DOHH2 (cell line): ENCODE results near the gene TNFRSF11A.
A peak's percentile ranks its signal among the peaks of the same experiment; 100 is the strongest.

ENCODE experiments used
- H3F3A ChIP-seq: fragments of 200-600 bp; sonication (generic), shearing (Covaris generic); 2 replicates; pipeline ENCODE4 v1.6.0; 2016; ENCODE audit warnings: antibody characterized with exemption, mild to moderate bottlenecking; ENCODE audit not compliant: control insufficient read depth, insufficient read depth
- H3K27ac ChIP-seq: fragments of 200-600 bp; sonication (generic); 2 replicates; pipeline ENCODE4 v1.5.1; 2014; ENCODE audit warnings: low read depth, mild to moderate bottlenecking, low read length, moderate library complexity
- H3K27me3 ChIP-seq: fragments of 200-600 bp; sonication (generic); 2 replicates; pipeline ENCODE4 v1.6.1; 2014; ENCODE audit warnings: mild to moderate bottlenecking, low read length, mixed read lengths; ENCODE audit not compliant: control insufficient read depth
- H3K36me3 ChIP-seq: fragments of 200-600 bp; sonication (generic); 2 replicates; pipeline ENCODE4 v1.6.1; 2014; ENCODE audit warnings: mild to moderate bottlenecking, low read length, moderate library complexity, mixed read lengths; ENCODE audit not compliant: control insufficient read depth
- H3K4me1 ChIP-seq: fragments of 200-600 bp; sonication (generic); 2 replicates; pipeline ENCODE4 v1.6.1; 2014; ENCODE audit warnings: mild to moderate bottlenecking, low read length, mixed read lengths; ENCODE audit not compliant: control insufficient read depth
- H3K4me2 ChIP-seq: fragments of 200-600 bp; sonication (generic); 2 replicates; pipeline ENCODE4 v1.6.0; 2014; ENCODE audit warnings: mild to moderate bottlenecking, low read length, moderate library complexity
- H3K4me3 ChIP-seq: fragments of 200-600 bp; sonication (generic); 2 replicates; pipeline ENCODE4 v1.5.1; 2014; ENCODE audit warnings: mild to moderate bottlenecking, low read length, mixed read lengths
- H3K79me2 ChIP-seq: fragments of 200-600 bp; sonication (generic); 2 replicates; pipeline ENCODE4 v1.6.1; 2014; ENCODE audit warnings: mild to moderate bottlenecking, low read length, mixed read lengths; ENCODE audit not compliant: control insufficient read depth
- H3K9me2 ChIP-seq: fragments of 200-600 bp; sonication (generic); replicated peaks from 2 replicates; pipeline ENCODE4 v1.6.1; 2014; ENCODE audit warnings: mild to moderate bottlenecking, low read length, mixed read lengths; ENCODE audit not compliant: control insufficient read depth
- H3K9me3 ChIP-seq: fragments of 200-600 bp; sonication (generic); 2 replicates; pipeline ENCODE4 v1.6.1; 2014; ENCODE audit warnings: antibody characterized with exemption, low read length, mixed read lengths; ENCODE audit not compliant: control insufficient read depth, insufficient read depth
- H4K20me1 ChIP-seq: fragments of 200-600 bp; sonication (generic); 2 replicates; pipeline ENCODE4 v1.6.0; 2014; ENCODE audit warnings: low read depth, mild to moderate bottlenecking, antibody characterized with exemption, low read length, moderate library complexity; ENCODE audit not compliant: control insufficient read depth, insufficient read depth
- CTCF ChIP-seq: fragments of 200-600 bp; sonication (generic); IDR thresholded peaks from one replicate; pipeline ENCODE4 v1.5.1; 2014; ENCODE audit warnings: antibody characterized with exemption, mild to moderate bottlenecking, low read depth, low read length; ENCODE audit not compliant: poor library complexity, severe bottlenecking
- EZH2phosphoT487 ChIP-seq: fragments of 200-600 bp; sonication (generic); IDR thresholded peaks from 2 replicates; pipeline ENCODE4 v1.6.1; 2017; ENCODE audit warnings: borderline replicate concordance, mild to moderate bottlenecking, antibody characterized with exemption, low read length, moderate library complexity, mixed read lengths

TNFRSF11A gene

GRCh38 chr18:62420513-62421209 lies 95.6 kb downstream of the TNFRSF11A start:
- peaks cover 19% of the 10 kb centered on the region for H3K4me1 ChIP-seq
- TF ChIP-seq CTCF (no peak), EZH2phosphoT487 (no peak)
- H3K27me3 ChIP-seq, result no peaks in the 10 kb centered on the region
- peak overlapping the region; percentile 50 for H3K4me2 ChIP-seq
- no peaks in the 10 kb centered on the region for H4K20me1 ChIP-seq
- H3K9me3 ChIP-seq, result no peaks in the 10 kb centered on the region
- H3K9me2 ChIP-seq, result no peaks in the 10 kb centered on the region
- H3K79me2 ChIP-seq, result no peaks in the 10 kb centered on the region
- H3K36me3 ChIP-seq, result no peaks in the 10 kb centered on the region
- no peaks in the 10 kb centered on the region for H3F3A ChIP-seq
- peak overlapping the region; percentile 37 for H3K4me3 ChIP-seq
- H3K27ac ChIP-seq, result no peak overlapping the region

GRCh38 chr18:62425465-62426190 lies 100.5 kb downstream of the TNFRSF11A start:
- Histone ChIP-seq H3K27ac (no peak overlapping the region), H3K4me1 (peaks cover 4% of the 10 kb centered on the region), H3K27me3 (peaks cover 3% of the 10 kb centered on the region; the same call in 1 of the 2 replicates), H3K9me2 (no peaks in the 10 kb centered on the region), H3K9me3 (no peaks in the 10 kb centered on the region), H3K36me3 (no peaks in the 10 kb centered on the region), H4K20me1 (no peaks in the 10 kb centered on the region), H3K4me3 (no peak overlapping the region), H3K79me2 (no peaks in the 10 kb centered on the region), H3K4me2 (0 out of 2 replicates have a peak overlapping the region, but pooled peaks have one; percentile 5), H3F3A (no peaks in the 10 kb centered on the region)
- TF ChIP-seq CTCF (peak; percentile 81), EZH2phosphoT487 (no peak)

GRCh38 chr18:62426191-62426488 lies 101.0 kb downstream of the TNFRSF11A start:
- Histone ChIP-seq H4K20me1 (no peaks in the 10 kb centered on the region), H3K4me2 (no peak overlapping the region), H3F3A (no peaks in the 10 kb centered on the region), H3K79me2 (no peaks in the 10 kb centered on the region), H3K27me3 (peaks cover 3% of the 10 kb centered on the region; the same call in 1 of the 2 replicates), H3K36me3 (no peaks in the 10 kb centered on the region), H3K27ac (no peak overlapping the region), H3K4me3 (no peak overlapping the region), H3K4me1 (no peaks in the 10 kb centered on the region), H3K9me2 (no peaks in the 10 kb centered on the region), H3K9me3 (no peaks in the 10 kb centered on the region)
- TF ChIP-seq EZH2phosphoT487 (no peak), CTCF (no peak)
